PC-3 (cell line): Measurements from ENCODE around the gene MCUB. TPM values are rescaled to one million over a fixed set of nuclear protein-coding genes. Genes with fewer than 3 reads are reported as not detected.

Source experiments
- ATAC-seq: fragments of 200-7000 bp; cut with Tn5 transposase; 2 replicates; pipeline ENCODE4 v1.9.1; 2020; ENCODE audit warnings: mild to moderate bottlenecking, moderate library complexity
- BruUV-seq: library from RNA; stranded (reverse); fragments of 400-500 nt; replicated peaks from 2 replicates; lab custom pipeline; 2021; lab: Mats Ljungman, UMichigan
- CTCF ChIA-PET: fragments of 300-600 bp; sonication (Branson Sonifier 250); formaldehyde crosslinking; loops from one replicate; lab custom pipeline; 2022; ENCODE audit warnings: antibody characterized with exemption; lab: Charles Lee
- POLR2A ChIA-PET: fragments of 300-600 bp; sonication (Branson Sonifier 250); formaldehyde crosslinking; loops from one replicate; lab custom pipeline; 2022; ENCODE audit warnings: antibody characterized with exemption; ENCODE audit not compliant: unreplicated experiment; lab: Charles Lee
- DNase-seq: peaks from one replicate; pipeline ENCODE4 v3.0.0-alpha.2; 2015
- H2AFZ ChIP-seq: fragments of 300-600 bp; sonication (generic); 2 replicates; pipeline ENCODE4 v1.6.0; 2016; ENCODE audit warnings: antibody characterized with exemption, low read length
- H3F3A ChIP-seq: fragments of 300-600 bp; sonication (generic); one replicate; pipeline ENCODE4 v1.6.0; 2017; ENCODE audit warnings: antibody characterized with exemption, low read length, control low read depth, mild to moderate bottlenecking; ENCODE audit not compliant: unreplicated experiment
- H3K27ac ChIP-seq: fragments of 300-600 bp; sonication (generic); 2 replicates; pipeline ENCODE4 v1.5.1; 2016; ENCODE audit warnings: mild to moderate bottlenecking, low read length
- H3K27me3 ChIP-seq: fragments of 300-600 bp; sonication (generic); 2 replicates; pipeline ENCODE4 v1.6.1; 2016; ENCODE audit warnings: low read length, mixed read lengths
- H3K36me3 ChIP-seq: fragments of 300-600 bp; sonication (generic); 2 replicates; pipeline ENCODE4 v1.6.1; 2016; ENCODE audit warnings: low read depth, mixed run types, low read length, mixed read lengths
- H3K4me1 ChIP-seq: fragments of 300-600 bp; sonication (generic); 2 replicates; pipeline ENCODE4 v1.5.1; 2016; ENCODE audit warnings: low read length; ENCODE audit not compliant: insufficient read depth
- H3K4me2 ChIP-seq: fragments of 300-600 bp; sonication (generic); 2 replicates; pipeline ENCODE4 v1.6.0; 2016; ENCODE audit warnings: low read length
- H3K4me3 ChIP-seq: fragments of 300-600 bp; sonication (generic); 2 replicates; pipeline ENCODE4 v1.5.1; 2016; ENCODE audit warnings: mild to moderate bottlenecking, low read length, mixed read lengths
- H3K79me2 ChIP-seq: fragments of 300-600 bp; sonication (generic); 2 replicates; pipeline ENCODE4 v1.6.1; 2017; ENCODE audit warnings: low read length, mixed read lengths
- H3K9ac ChIP-seq: fragments of 300-600 bp; sonication (generic); 2 replicates; pipeline ENCODE4 v1.6.0; 2016; ENCODE audit warnings: mild to moderate bottlenecking, low read length
- H3K9me2 ChIP-seq: fragments of 300-600 bp; sonication (generic); replicated peaks from 2 replicates; pipeline ENCODE4 v1.6.1; 2016; ENCODE audit warnings: mixed run types, low read length, mixed read lengths
- H3K9me3 ChIP-seq: fragments of 300-600 bp; sonication (generic); 2 replicates; pipeline ENCODE4 v1.6.1; 2016; ENCODE audit warnings: low read length, mixed read lengths
- H4K20me1 ChIP-seq: fragments of 300-600 bp; sonication (generic); 2 replicates; pipeline ENCODE4 v1.6.1; 2016; ENCODE audit warnings: low read length, mixed read lengths
- CTCF ChIP-seq: fragments of 300-600 bp; sonication (generic); conservative IDR thresholded peaks from 2 replicates; pipeline ENCODE4 v1.5.1; 2017; ENCODE audit warnings: antibody characterized with exemption, low read depth, mild to moderate bottlenecking, low read length
- EZH2 ChIP-seq: fragments of 300-600 bp; sonication (generic); IDR thresholded peaks from one replicate; pipeline ENCODE4 v1.6.1; 2017; ENCODE audit warnings: antibody characterized with exemption, mild to moderate bottlenecking, low read length; ENCODE audit not compliant: unreplicated experiment
- EZH2phosphoT487 ChIP-seq: fragments of 300-600 bp; sonication (generic); IDR thresholded peaks from 2 replicates; pipeline ENCODE4 v1.6.1; 2018; ENCODE audit warnings: mild to moderate bottlenecking, antibody characterized with exemption, low read length, borderline replicate concordance
- intact Hi-C: fragments of 100-400 bp; cut with micrococcal nuclease; formaldehyde crosslinking; loops from 2 replicates; pipeline ENCODE4 v1.9.0; 2023
- total RNA-seq: library from RNA; depleted of rRNA; stranded (reverse); fragments of >200 nt; gene quantifications from 2 replicates; pipeline ENCODE4 v1.2.3, GENCODE V29; 2014

The MCUB gene
- total RNA-seq, 1 experiment from 2014 or later: 18.4 TPM

GRCh38 chr4:109657854-109658418 lies 97.9 kb downstream of the MCUB start:
- ChIA-PET CTCF (interaction anchor here (0.7 to 0.8 kb wide), 2 partner anchors 99 to 249 kb away, joined by 3 read pairs; no protein-coding TSS in a partner anchor), POLR2A (no interaction called here)
- Histone ChIP-seq H2AFZ (no peak overlapping the region), H3K9ac (no peak overlapping the region), H4K20me1 (no peaks in the 10 kb centered on the region), H3K4me3 (no peak overlapping the region), H3K9me3 (no peaks in the 10 kb centered on the region), H3K27ac (no peak overlapping the region), H3K4me2 (no peak overlapping the region), H3K9me2 (no peaks in the 10 kb centered on the region), H3K79me2 (no peaks in the 10 kb centered on the region), H3K27me3 (no peaks in the 10 kb centered on the region), H3F3A (no peaks in the 10 kb centered on the region), H3K4me1 (no peaks in the 10 kb centered on the region), H3K36me3 (no peaks in the 10 kb centered on the region)
- no peak for DNase-seq
- TF ChIP-seq EZH2 (no peak), EZH2phosphoT487 (no peak), CTCF (no peak)
- intact Hi-C loops: loop anchor here (2.0 to 5.0 kb wide), 3 partner anchors 96 to 235 kb away; partner anchors contain the start of gene MCUB
- no peak for ATAC-seq
- no TSS peak for BruUV-seq

DNA sequence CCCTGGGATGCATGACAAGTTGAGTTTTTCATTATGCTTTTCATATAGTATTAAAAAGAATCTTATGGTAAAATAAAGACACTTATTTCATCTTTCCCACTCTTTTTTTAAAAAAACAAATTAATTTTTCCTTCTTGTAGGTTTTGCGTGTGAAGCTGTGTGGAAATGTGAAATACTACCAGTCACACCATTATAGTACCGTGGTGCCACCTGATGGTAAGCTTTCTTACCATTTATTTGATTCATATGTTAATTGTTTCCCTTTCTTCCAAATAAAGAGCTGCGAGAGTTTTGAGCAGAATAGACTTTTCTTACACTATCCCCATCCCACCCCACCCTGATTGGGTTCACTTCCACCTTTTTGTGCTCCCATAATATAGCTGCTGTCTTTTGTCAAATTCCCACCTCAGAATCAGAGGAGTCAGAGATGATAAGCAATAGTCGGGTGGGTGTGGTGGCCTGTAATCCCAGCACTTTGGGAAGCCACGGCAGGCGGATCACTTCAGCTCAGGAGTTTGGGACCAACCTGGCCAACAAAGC lies 98.9 kb downstream of the MCUB start:
- Histone ChIP-seq H3K27ac (no peak overlapping the region), H3K4me1 (no peaks in the 10 kb centered on the region), H3K9me3 (no peaks in the 10 kb centered on the region), H3K27me3 (no peaks in the 10 kb centered on the region), H3K79me2 (no peaks in the 10 kb centered on the region), H3F3A (no peaks in the 10 kb centered on the region), H3K9ac (no peak overlapping the region), H3K4me2 (no peak overlapping the region), H4K20me1 (no peaks in the 10 kb centered on the region), H3K36me3 (no peaks in the 10 kb centered on the region), H3K4me3 (no peak overlapping the region), H3K9me2 (no peaks in the 10 kb centered on the region), H2AFZ (no peak overlapping the region)
- ChIA-PET POLR2A (no interaction called here), CTCF (interaction anchor here (0.6 to 0.8 kb wide), 3 partner anchors 100 to 239 kb away, joined by 3 to 4 read pairs (median 3); no protein-coding TSS in a partner anchor)
- TF ChIP-seq CTCF (0 out of 2 replicates have a peak, but pooled peaks have one; percentile 20), EZH2phosphoT487 (no peak)
- DNase-seq: no peak
- intact Hi-C loops: loop anchor here (2.0 to 5.0 kb wide), 3 partner anchors 97 to 236 kb away; partner anchors contain the start of gene MCUB
- ATAC-seq: no peak; the same call in 1 of the 2 replicates
- BruUV-seq: no TSS peak

DNA sequence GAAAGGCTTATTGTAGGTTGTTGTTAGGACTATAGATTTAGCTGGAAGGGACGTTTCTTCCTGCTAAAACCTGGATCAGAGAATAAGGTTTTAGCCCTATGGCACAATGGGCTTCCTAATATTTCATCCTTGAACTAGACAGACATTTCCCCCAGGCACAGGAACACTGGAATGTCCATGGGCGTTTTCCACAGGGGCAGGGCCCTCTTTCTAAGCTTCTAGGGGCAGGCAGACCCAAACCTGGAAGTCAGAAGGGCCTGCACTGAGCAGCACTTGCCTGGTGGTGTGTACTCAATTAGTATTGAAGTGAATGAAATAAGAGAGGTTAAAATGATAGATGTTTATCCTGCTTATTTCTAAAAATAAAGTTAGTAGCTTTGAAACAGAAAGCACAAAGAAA lies 102.1 kb downstream of the MCUB start:
- no peak overlapping the region for H2AFZ ChIP-seq
- no TSS peak for BruUV-seq
- H3F3A ChIP-seq: no peaks in the 10 kb centered on the region
- no peak overlapping the region for H3K27ac ChIP-seq
- H3K9me3 ChIP-seq: no peaks in the 10 kb centered on the region
- H3K36me3 ChIP-seq: no peaks in the 10 kb centered on the region
- H3K4me2 ChIP-seq: no peak overlapping the region
- no peak overlapping the region for H3K4me3 ChIP-seq
- ChIA-PET CTCF (no interaction called here), POLR2A (no interaction called here)
- H3K27me3 ChIP-seq: no peaks in the 10 kb centered on the region
- no peaks in the 10 kb centered on the region for H3K9me2 ChIP-seq
- H3K9ac ChIP-seq: no peak overlapping the region
- intact Hi-C loops: no loop called here
- H4K20me1 ChIP-seq: no peaks in the 10 kb centered on the region
- H3K79me2 ChIP-seq: no peaks in the 10 kb centered on the region
- TF ChIP-seq EZH2phosphoT487 (no peak), EZH2 (no peak), CTCF (no peak)
- ATAC-seq (no peak), DNase-seq (no peak)
- H3K4me1 ChIP-seq: no peaks in the 10 kb centered on the region
